Activated CD8-positive, alpha-beta memory T cell treated with anti-CD3 and anti-CD28 coated beads, Interleukin-2, amount 50 U/mL, for 48 hours (primary cell): ENCODE data around the gene ENO3.

Experiments
- DNase-seq: peaks from one replicate; pipeline ENCODE4 v3.0.0-alpha.2; 2020

Gene ENO3

GRCh38 chr17:4938069-4938491, 12.8 kb upstream of the ENO3 start:
- no peak for DNase-seq

DNA sequence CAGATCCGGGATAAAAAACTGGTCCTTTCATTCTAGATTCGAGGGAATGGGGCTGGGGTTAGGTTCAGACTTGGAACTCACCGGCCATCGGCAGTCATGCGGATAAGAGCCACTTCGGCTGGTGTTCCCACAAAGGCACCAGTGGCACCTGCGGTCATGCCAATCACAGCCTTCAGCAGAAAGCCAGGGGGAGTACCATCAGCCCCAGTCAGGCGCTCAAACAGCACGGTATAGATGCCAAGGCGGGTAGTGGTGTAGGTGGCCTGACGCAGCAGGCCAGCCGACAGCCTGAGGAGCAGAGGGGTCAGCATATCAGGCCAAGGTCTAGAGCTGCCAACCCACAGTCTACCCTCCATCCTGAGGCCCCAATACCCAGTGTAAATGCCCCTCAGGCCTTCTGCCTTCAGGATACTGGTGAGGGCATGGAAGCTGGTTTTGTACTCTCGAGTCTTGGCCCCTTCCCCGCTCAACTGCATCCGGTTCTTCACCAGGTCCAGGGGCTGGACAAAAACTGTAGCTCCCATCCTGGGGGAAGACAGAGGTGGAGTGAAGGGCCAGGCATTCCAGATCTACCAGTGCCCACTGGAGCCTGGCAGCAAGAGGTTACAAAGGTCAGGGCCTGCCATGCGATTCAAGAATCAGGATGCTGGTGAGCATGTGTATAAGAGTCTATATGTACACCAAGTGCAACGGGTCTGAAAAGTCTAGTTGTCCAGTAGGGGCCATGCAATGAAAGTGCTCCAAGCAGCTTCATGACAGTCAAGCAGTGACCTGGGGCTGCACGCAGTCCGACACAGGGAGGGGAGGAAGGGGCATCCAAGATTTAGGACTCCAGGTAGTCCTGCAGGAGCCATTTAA, 12.0 kb upstream of the ENO3 start:
- DNase-seq: no peak

DNA sequence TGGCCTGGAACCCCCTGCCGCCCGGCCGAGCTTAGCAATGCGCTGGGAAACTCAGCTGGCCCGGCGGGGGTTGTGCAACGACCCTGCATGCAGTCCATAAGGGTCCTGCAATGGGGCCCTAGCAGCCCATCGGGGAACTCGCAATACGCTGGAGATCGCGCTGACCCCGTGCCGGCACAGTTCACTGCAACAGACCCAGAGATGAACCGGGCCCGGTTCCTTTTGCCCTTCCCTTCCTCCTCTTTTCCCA, 11.4 kb upstream of the ENO3 start:
- DNase-seq: peak; percentile 77

- DNase-seq: peak; percentile 95
These were observed 10.9 kb upstream of the ENO3 start, which contains the start of the genes RNF167 and SLC25A11 for GRCh38 chr17:4939796-4940554. Gene RNF167, plus strand, starts transcription at chr17:4940268. Its CDS starts 642 bp downstream, at chr17:4940910. Gene SLC25A11, minus strand, starts transcription at chr17:4940046. Its CDS starts 136 bp downstream, at chr17:4939910.

- peak; percentile 80 for DNase-seq
These were observed 10.2 kb upstream of the ENO3 start for GRCh38 chr17:4940555-4941318.

DNA sequence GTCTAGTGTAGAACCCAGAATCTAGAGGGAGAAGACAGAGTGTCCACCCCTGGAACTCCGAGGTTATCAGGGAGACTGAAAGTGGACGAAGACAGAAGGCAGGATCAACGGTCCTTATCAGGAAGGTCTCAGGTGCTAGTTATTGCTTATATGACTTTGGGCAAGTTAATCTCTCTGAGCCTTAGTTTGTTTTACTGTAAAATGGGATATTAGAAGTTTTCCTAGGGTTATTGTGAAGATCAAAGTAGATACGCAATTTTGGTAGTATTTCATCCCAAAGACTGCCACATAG, 9.7 kb upstream of the ENO3 start:
- no peak for DNase-seq

- no peak for DNase-seq
These were observed 8.0 kb upstream of the ENO3 start for GRCh38 chr17:4942760-4943508.

DNA sequence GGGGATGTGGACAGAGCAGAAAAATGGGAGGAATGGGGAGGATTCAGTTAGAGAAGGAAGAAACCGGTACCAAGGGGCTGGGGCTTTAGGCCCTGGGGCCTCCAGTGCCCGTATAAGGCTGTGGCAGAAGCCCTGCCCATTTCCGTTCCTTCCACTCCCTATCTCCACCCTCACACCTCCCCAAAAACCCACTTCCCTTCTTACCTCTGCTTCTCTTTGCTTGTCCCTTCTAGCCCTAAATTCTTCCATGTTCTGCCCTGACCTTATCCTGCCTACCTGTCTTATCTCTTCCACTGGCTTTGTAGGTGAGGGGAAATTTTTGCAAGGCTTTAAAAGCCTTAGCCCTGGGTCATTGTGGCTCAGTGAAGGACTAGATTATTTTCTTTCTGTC, 6.8 kb upstream of the ENO3 start:
- DNase-seq: peak; percentile 72

GRCh38 chr17:4944554-4945175, 6.3 kb upstream of the ENO3 start:
- DNase-seq: peak; percentile 82

DNA sequence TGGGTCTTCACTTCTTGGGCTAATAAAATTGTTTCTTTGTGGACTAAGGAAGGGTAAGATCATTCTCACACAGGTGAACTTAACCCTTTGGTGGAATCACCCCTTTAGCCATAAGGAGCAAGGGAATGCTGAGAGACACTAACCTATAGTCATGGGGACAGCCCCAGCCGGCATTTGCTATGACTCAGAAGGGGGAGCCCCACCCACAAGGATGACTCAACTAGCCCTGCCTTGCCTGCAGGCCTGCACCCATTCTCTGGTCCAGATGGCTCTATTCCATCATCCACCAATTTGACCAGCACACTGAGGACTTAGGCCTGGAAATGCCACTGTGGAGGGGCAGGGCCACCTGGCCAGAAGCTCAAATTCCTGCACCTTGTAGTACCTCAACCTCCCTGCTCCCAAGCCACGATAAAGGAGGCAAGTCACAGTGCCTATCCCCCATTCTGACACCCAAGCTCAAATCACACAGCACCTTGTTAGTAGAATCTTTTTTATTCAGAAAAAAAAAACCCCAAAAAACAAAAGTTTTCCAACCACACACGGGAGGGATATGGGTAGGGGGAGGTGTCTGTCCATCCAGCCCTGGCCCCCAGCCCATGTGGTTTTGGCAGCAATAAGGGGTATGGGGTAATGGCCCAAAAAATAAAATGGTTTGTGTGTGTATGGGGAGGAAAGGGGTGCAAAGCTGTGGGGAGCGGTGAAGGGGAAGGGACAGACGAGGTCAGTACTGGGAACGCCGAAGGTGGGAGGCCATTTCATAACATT, 5.6 kb upstream of the ENO3 start:
- DNase-seq: peak; percentile 90

- DNase-seq: no peak
These were observed 5.0 kb upstream of the ENO3 start for GRCh38 chr17:4945944-4946280.

DNA sequence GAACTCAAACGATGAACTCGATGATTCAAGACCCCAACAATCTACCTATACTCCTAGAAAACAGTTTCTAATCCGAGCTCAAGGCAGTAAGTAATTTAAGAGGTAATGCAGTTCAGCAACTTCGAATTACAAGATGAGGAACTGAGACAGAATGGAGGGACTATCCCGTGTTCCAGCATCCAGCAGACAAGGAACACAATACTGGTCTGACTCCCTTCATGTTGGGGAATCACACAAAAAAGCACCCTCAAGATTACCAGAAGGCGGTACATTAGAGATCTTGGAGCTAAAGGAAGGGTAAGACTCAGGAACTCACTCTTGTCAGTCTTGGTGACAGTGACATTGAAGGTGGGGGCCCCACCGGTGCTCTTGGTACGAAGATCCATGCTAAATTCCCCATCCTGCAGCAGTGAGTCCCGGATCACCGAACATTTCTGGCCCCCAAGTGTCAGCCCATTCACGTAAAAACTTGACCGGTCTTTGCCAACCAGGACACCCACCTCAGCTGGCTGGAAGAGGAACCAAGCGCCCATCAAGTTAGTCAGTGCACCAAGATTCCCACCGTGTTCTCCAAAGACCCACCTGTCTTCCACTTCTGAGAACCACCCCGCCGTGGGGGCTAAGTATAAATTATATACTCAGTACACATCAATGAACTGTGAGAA, 4.5 kb upstream of the ENO3 start:
- no peak for DNase-seq

GRCh38 chr17:4947010-4947410, 3.9 kb upstream of the ENO3 start:
- no peak for DNase-seq

DNA sequence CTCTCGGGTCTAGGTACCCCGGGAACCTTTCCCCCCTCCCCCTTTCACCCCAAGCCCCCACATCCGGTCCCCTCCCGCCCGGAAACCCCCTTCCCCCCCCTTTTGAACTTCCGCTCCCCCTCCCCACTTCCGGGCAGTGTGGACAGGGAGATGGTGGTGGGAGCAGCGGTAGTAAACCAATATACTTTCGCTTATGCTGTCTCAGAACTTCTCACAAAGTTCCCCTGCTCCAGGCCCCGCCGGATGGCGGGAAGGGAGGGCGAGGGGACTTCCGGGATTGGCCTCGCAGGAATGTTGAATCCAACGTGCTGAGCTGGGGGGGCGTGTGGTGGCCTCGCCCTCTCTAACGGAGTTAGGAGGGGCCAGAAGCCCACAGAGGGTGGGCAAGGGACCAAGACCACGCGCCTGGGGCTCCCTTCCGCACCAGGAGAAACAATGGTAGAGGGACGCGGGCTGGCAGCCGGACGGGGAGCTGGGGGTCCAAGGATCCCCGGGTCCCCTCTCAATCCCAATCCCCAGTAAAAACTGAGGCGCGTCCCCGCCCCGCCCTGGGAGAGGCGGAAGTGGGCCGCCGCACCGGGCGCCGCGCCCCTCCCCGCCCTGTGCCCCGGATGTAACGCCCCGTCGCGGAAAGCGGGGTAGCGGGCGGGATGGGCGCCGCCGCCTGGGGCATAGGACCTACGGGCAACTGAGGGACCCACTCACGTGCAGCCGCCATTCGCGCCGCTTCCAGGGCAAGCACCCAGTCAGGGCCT, 3.3 kb upstream of the ENO3 start:
- DNase-seq: peak; percentile 86

DNA sequence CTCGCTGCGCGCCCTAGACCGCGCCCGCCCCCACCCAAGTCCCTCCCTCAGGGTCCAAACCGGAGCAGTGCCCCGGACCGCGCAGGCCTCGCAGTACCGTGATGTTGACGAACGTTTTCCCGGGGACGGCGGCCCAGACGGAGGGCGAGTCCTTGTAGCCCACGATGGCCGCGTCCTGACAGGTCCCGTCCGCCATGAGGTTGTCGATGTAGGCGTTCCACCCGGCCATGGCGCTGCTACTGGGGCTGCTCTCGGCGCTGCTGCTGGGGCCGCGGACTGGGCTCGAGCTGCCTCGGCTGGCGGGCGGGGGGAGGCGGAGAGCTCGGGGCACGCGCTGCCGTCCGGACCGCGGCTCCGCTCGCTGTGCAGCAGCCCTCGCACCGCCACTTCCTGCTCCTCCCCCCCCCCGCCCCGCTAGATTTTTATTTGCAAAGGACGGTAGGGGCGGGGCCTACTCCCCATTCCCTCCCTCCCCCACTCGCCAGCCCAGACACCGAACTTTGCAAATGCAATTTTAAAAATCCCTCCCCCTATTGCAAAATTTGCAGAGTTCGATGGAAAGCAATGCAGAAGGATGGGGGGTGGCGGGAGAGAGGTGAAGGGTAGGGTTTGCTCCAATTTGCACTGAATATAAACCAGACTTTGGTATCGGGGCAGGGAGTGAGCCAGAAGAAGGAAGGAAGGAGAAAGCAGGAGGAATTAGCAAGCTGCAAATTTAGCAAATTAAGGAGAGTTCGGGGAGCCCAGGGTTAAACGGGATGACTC, 2.6 kb upstream of the ENO3 start, which contains the start of gene PFN1:
PFN1 (minus strand) TSS at position 365 of the 765 bp plus-strand sequence; CDS start at position 229, 136 bp downstream.
- peak; percentile 90 for DNase-seq

DNA sequence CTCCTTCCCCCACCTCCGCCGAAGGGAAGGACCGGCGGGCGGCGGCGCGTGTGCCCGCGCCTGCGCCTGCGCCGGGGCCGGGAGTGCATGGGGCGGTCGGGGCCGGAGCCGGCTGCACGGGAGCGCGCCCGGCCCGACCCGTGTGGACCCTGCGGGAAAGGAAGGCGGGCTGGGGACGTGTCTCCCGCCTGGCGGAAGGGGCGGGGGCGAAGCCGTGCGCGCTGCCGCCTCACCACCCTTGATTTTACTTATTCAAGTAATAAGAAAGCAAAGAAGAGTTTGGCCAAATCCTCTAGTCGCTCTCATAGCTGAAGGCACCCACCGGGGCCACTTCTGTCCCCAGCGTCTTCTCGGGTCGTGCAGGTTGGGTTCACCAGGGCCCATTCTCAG, 2.0 kb upstream of the ENO3 start:
- DNase-seq: no peak

DNA sequence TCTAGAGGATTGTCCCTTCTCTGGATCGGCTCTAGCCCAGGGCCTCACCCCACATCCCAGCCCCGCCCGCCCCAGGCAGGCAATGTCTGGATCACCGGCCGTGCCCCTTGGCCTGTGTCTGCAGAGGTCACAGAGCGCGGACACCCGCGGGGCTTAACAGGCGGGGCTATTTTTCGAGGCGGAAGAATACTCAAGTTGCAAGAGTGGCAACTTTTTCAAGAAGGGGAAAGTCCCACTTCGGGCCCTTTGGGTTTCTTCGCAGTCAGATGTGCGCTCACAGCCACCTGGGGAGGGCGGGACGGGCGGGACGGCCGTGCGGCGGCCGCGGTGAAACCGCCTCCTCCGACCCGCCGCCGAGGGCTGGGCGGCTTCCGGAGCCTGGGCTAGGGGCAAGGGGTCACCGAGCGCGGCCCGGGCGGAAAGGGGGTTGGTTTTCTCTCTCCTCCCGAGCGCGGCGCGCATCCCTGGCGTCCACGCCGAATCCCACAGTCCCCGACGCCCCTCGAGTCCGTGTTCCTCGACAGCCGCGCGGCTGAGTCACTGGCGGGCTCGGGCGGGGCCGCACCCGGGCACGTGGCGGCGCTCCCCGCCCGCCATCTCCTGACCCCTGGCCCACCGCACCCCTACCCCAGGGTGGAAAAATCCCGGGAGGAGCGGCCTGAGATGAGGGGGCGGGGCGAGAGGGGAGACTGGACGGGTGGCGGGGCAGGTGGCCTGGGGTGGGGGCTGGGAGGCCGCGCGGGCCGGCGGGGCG, 1.4 kb upstream of the ENO3 start:
- peak; percentile 89 for DNase-seq

- DNase-seq: peak; percentile 79
These were observed 709 bp upstream of the ENO3 start for GRCh38 chr17:4950075-4950745.
